Measurements from ENCODE around the gene CNP.
"Not testable (repeated sequence)": the region's sequence is repeated elsewhere in the genome, so short reads cannot be mapped to it uniquely, and the experiment has no call there.

Gene CNP

DNA sequence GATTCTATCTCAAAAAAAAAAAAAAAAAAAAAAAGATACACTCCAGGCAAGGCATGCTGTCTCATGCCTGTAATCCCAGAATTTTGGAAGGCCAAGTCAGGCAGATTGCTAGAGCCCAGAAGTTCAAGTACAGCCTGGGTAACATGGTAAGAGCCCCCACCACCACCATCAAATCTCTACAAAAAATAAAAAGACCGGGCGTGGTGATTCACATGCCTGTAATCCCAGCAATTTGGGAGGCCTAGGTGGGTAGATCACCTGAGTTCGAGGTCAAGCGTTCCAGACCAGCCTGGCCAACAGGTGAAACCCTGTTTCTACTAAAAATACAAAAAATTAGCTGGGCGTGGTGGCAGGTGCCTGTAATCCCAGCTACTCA, 46.0 kb upstream of the CNP start:
- no peak overlapping the region for H3K4me3 ChIP-seq (ENCODE audit: low read length)
- no peak for DNase-seq (ENCODE audit: low read depth)
- TF ChIP-seq, protein P1, sequence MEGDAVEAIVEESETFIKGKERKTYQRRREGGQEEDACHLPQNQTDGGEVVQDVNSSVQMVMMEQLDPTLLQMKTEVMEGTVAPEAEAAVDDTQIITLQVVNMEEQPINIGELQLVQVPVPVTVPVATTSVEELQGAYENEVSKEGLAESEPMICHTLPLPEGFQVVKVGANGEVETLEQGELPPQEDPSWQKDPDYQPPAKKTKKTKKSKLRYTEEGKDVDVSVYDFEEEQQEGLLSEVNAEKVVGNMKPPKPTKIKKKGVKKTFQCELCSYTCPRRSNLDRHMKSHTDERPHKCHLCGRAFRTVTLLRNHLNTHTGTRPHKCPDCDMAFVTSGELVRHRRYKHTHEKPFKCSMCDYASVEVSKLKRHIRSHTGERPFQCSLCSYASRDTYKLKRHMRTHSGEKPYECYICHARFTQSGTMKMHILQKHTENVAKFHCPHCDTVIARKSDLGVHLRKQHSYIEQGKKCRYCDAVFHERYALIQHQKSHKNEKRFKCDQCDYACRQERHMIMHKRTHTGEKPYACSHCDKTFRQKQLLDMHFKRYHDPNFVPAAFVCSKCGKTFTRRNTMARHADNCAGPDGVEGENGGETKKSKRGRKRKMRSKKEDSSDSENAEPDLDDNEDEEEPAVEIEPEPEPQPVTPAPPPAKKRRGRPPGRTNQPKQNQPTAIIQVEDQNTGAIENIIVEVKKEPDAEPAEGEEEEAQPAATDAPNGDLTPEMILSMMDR (IDR thresholded peaks at IDR 0.05; ENCODE audit: insufficient read depth, low read depth, low read length, missing control alignments) = no peak

DNA sequence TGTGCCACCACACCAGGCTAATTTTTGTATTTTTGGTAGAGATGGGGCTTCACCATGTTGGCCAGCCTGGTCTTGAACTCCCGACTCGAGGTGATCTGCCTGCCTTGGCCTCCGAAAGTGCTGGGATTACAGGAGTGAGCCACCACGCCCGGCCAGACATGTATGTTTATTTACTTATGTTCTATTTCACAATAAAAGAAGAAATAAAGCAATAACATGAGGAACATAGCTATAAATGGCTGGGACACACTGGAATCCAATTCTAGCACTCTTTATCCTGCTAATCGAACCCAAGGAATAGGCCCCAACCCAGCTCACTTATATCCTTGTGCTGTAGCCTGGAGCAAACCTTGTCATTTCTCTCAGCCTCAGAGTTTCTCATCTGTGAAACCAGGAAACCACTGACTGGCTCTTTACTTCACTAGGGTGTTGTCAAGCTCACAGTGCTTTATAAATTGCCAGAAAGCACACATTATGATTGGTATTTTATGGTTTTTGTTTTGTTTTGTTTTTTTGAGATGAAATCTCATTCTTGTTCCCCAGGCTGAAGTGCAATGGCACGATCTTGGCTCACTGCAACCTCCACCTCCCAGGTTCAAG, 40.5 kb upstream of the CNP start:
- DNase-seq (ENCODE audit: low read depth) = no peak
- no peak overlapping the region for H3K4me3 ChIP-seq (ENCODE audit: low read length)
- TF ChIP-seq, protein P1 (IDR thresholded peaks at IDR 0.05; ENCODE audit: insufficient read depth, low read depth, low read length, missing control alignments) = no peak

DNA sequence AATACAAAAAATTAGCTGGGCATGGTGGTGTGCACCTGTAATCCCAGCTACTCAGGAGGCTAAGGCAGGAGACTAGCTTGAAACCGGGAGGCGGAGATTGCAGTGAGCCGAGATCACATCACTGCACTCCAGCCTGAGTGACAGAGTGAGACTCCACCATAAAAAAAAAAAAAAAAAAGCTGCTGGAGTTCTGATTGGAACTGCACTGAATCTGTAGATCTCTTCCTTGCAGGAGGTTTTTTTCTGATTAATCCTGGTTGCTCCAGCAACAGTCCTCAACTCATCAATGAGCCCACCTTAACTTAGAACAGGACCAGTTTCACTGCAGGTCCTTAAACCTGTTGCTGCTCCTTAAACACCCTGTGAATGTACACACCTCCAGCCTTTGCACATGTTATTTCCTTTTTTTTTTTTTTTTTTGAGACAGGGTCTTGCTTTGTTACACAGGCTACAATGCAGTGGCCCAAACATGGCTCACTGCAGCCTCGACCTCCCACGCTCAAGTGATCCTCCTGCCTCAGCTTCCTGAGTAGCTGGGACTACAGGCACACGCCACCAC, 37.8 kb upstream of the CNP start:
- H3K4me3 ChIP-seq (ENCODE audit: low read length) = no peak overlapping the region
- TF ChIP-seq, protein P1 (IDR thresholded peaks at IDR 0.05; ENCODE audit: insufficient read depth, low read depth, low read length, missing control alignments) = no peak
- no peak for DNase-seq (ENCODE audit: low read depth)

DNA sequence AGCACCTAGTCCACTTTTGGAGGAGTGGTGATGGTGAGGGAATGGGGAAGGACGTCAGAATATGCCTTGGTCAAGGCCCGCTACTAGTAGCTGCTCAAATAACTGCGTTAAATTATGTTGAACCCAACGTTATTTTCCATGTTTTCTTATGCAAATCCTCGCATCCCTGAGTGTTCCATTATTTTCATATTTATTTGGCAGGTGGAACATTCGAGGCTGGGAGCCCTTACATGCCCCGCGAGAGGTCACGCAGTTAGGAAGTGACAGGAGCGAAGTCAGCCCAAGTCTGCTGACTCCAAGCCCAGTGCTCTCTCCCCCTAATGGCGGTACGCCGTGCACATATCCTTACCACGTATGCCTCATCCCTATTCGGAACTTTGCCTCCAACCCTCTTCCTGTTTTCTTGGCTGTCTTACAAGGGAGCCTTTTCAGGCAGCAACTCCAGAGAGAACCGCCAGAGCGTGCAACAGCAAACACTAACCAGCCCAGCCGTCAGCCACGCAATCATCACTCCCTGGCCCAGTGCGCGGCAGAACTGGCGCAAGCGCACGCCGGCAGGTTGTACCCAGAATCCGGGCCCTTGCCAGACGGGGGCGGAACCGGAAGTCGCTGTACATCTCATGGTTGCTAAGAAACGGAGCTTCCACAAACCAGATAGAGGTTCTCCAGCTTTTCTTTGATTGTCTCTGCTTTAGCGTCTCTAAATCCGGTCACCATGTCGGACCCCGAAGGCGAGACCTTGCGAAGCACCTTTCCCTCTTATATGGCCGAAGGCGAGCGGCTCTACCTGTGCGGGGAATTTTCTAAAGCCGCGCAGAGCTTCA, 36.4 kb upstream of the CNP start, which contains the start of gene ODAD4:
Gene ODAD4, plus strand, starts transcription at position 609 of the 824 bp plus-strand sequence. Its CDS starts 107 bp downstream, at position 716.
- H3K4me3 ChIP-seq (ENCODE audit: low read length) = peak within 1 kb of the TSS; percentile 59
- DNase-seq (ENCODE audit: low read depth) = peak; percentile 99
- TF ChIP-seq, protein P1 (IDR thresholded peaks at IDR 0.05; ENCODE audit: insufficient read depth, low read depth, low read length, missing control alignments) = peak; percentile 68

DNA sequence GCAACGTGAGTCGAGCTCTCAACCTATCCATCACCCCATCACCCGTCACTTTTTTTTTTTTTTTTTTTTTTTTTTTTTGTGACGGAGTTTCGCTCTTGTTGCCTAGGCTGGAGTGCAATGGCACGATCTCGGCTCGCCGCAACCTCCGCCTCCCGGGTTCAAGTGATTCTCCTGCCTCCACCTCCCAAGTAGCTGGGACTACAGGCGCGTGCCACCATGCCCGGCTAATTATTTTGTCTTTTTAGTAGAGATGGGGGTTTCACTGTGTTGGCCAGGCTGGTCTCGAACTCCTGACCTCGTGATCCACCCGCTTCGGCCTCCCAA, 35.8 kb upstream of the CNP start:
- H3K4me3 ChIP-seq (ENCODE audit: low read length) = peak overlapping the region; percentile 59
- DNase-seq (ENCODE audit: low read depth) = not testable (repeated sequence)

DNA sequence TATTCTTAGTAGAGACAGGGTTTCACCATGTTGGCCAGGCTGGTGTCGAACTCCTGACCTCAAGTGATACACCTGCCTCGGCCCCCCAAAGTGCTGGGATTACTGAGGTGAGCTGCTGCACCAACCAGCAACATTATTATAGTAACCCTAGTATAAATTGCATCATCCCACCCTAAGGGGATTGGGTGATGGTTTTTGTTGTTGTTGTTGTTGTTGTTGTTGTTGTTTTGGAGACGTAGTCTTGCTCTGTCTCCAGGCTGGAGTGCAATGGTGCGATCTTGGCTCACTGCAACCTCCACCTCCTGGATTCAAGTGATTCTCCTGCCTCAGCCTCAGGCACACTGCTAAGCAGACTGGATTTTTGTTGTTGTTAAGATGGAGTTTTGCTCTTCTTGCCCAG, 34.9 kb upstream of the CNP start:
- not testable (repeated sequence) for H3K4me3 ChIP-seq (ENCODE audit: low read length); DNase-seq (ENCODE audit: low read depth)

DNA sequence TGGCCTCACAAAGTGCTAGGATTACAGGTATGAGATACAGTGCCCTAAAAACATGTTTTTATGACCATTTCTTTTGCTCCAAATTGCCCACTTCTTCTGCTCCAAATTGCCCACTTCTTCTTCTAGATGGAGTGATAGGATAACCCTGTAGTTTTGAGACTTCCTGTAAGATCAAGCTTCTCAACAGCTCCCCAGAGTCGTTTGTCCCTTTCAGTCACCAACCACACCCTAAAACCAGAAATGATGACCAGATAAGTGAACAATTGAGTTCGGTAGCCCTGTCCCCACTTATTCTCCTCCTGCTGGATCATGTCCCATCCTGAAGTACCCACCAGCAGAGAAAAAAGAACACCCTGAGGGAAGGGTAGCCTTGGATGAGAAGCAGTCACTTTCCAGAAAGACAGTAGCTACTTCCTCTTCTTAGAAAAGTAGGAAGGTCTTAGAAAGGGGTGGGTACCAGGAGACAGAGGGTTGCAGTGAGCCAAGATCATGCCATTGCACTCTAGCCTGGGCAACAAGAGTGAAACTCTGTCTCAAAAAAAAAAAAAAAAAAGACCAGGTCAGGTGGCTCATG, 33.7 kb upstream of the CNP start:
- TF ChIP-seq, protein P1 (IDR thresholded peaks at IDR 0.05; ENCODE audit: insufficient read depth, low read depth, low read length, missing control alignments) = no peak
- H3K4me3 ChIP-seq (ENCODE audit: low read length) = no peak overlapping the region
- DNase-seq (ENCODE audit: low read depth) = no peak

Data from epithelial cell of esophagus (primary cell).